BLaER1 (cell line): ENCODE measurements around the gene ELF2.

Experiments
- H3K27ac ChIP-seq: shearing (Covaris generic); formaldehyde crosslinking; 2 replicates; pipeline ENCODE4 v1.8.1; 2022
- H3K27me3 ChIP-seq: shearing (Covaris generic); formaldehyde crosslinking; 2 replicates; pipeline ENCODE4 v1.8.1; 2022
- H3K36me3 ChIP-seq: shearing (Covaris generic); formaldehyde crosslinking; 2 replicates; pipeline ENCODE4 v1.8.1; 2022
- H3K4me1 ChIP-seq: shearing (Covaris generic); formaldehyde crosslinking; 2 replicates; pipeline ENCODE4 v1.8.1; 2022
- H3K4me2 ChIP-seq: shearing (Covaris generic); formaldehyde crosslinking; 2 replicates; pipeline ENCODE4 v1.8.1; 2022
- H3K4me3 ChIP-seq: shearing (Covaris generic); formaldehyde crosslinking; 2 replicates; pipeline ENCODE4 v1.8.1; 2022
- H3K9ac ChIP-seq: shearing (Covaris generic); formaldehyde crosslinking; 2 replicates; pipeline ENCODE4 v1.8.1; 2022
- H3K9me3 ChIP-seq: shearing (Covaris generic); formaldehyde crosslinking; 2 replicates; pipeline ENCODE4 v1.8.1; 2022
- H4K20me1 ChIP-seq: shearing (Covaris generic); formaldehyde crosslinking; 2 replicates; pipeline ENCODE4 v1.8.1; 2022
- Cebpa-rat ChIP-seq: shearing (Covaris generic); IDR thresholded peaks from 2 replicates; pipeline ENCODE4 v1.8.1; 2022

The ELF2 gene

GRCh38 chr4:139189972-139190371 is 13.0 kb upstream of the ELF2 start:
- Histone ChIP-seq H3K4me3 (no peak overlapping the region), H3K4me1 (peaks cover 11% of the 10 kb centered on the region), H3K27ac (no peak overlapping the region), H4K20me1 (no peaks in the 10 kb centered on the region), H3K27me3 (no peaks in the 10 kb centered on the region), H3K4me2 (no peak overlapping the region), H3K9ac (no peak overlapping the region), H3K9me3 (no peaks in the 10 kb centered on the region), H3K36me3 (no peaks in the 10 kb centered on the region)
- TF ChIP-seq Cebpa-rat = no peak

- Histone ChIP-seq H3K9ac (no peak overlapping the region), H3K36me3 (no peaks in the 10 kb centered on the region), H3K4me3 (no peak overlapping the region), H3K4me2 (peak overlapping the region; percentile 39), H4K20me1 (no peaks in the 10 kb centered on the region), H3K4me1 (peaks cover 11% of the 10 kb centered on the region), H3K9me3 (no peaks in the 10 kb centered on the region), H3K27me3 (no peaks in the 10 kb centered on the region), H3K27ac (no peak overlapping the region)
- TF ChIP-seq Cebpa-rat = no peak
These were observed 12.4 kb upstream of the ELF2 start for GRCh38 chr4:139189417-139189749.

- H3K4me3 ChIP-seq = no peak overlapping the region
- no peaks in the 10 kb centered on the region for H4K20me1 ChIP-seq
- H3K9me3 ChIP-seq = no peaks in the 10 kb centered on the region
- H3K36me3 ChIP-seq = no peaks in the 10 kb centered on the region
- no peak overlapping the region for H3K27ac ChIP-seq
- H3K4me2 ChIP-seq = peak overlapping the region; percentile 39
- no peaks in the 10 kb centered on the region for H3K27me3 ChIP-seq
- H3K4me1 ChIP-seq = peaks cover 11% of the 10 kb centered on the region
- no peak overlapping the region for H3K9ac ChIP-seq
- no peak for TF ChIP-seq Cebpa-rat
These were observed 11.8 kb upstream of the ELF2 start for GRCh38 chr4:139188648-139189416.

GRCh38 chr4:139184129-139184528 is 7.1 kb upstream of the ELF2 start:
- no peak overlapping the region for H3K4me2 ChIP-seq
- H3K4me1 ChIP-seq = peaks cover 8% of the 10 kb centered on the region
- no peaks in the 10 kb centered on the region for H4K20me1 ChIP-seq
- no peak for TF ChIP-seq Cebpa-rat
- no peaks in the 10 kb centered on the region for H3K9me3 ChIP-seq
- no peaks in the 10 kb centered on the region for H3K36me3 ChIP-seq
- no peaks in the 10 kb centered on the region for H3K27me3 ChIP-seq
- no peak overlapping the region for H3K4me3 ChIP-seq
- H3K9ac ChIP-seq = no peak overlapping the region
- H3K27ac ChIP-seq = no peak overlapping the region

- H3K36me3 ChIP-seq = no peaks in the 10 kb centered on the region
- peak overlapping the region; percentile 87 for H3K27ac ChIP-seq
- H3K4me1 ChIP-seq = peaks cover 17% of the 10 kb centered on the region
- peaks cover 33% of the 10 kb centered on the region for H4K20me1 ChIP-seq
- H3K4me2 ChIP-seq = peak overlapping the region; percentile 89
- H3K4me3 ChIP-seq = peak overlapping the region; percentile 95
- peaks cover 16% of the 10 kb centered on the region for H3K27me3 ChIP-seq
- peak overlapping the region; percentile 90 for H3K9ac ChIP-seq
- no peak for TF ChIP-seq Cebpa-rat
- H3K9me3 ChIP-seq = no peaks in the 10 kb centered on the region
These were observed 1.0 kb upstream of the ELF2 start for GRCh38 chr4:139177869-139178619.

GRCh38 chr4:139176302-139177048 is 543 bp downstream of the ELF2 start:
- peaks cover 44% of the 10 kb centered on the region for H4K20me1 ChIP-seq
- TF ChIP-seq Cebpa-rat = no peak
- peaks cover 17% of the 10 kb centered on the region for H3K4me1 ChIP-seq
- no peaks in the 10 kb centered on the region for H3K36me3 ChIP-seq
- no peaks in the 10 kb centered on the region for H3K9me3 ChIP-seq
- H3K27me3 ChIP-seq = peaks cover 16% of the 10 kb centered on the region
- peak overlapping the region; percentile 95 for H3K4me2 ChIP-seq
- H3K4me3 ChIP-seq = peak overlapping the region; percentile 95
- H3K9ac ChIP-seq = peak overlapping the region; percentile 90
- H3K27ac ChIP-seq = peak overlapping the region; percentile 88

- Histone ChIP-seq H3K4me3 (peak overlapping the region; percentile 95), H3K4me1 (peaks cover 17% of the 10 kb centered on the region), H3K9me3 (no peaks in the 10 kb centered on the region), H3K27me3 (peaks cover 16% of the 10 kb centered on the region), H4K20me1 (peaks cover 51% of the 10 kb centered on the region), H3K9ac (peak overlapping the region; percentile 90), H3K4me2 (peak overlapping the region; percentile 95), H3K36me3 (no peaks in the 10 kb centered on the region), H3K27ac (peak overlapping the region; percentile 88)
- TF ChIP-seq Cebpa-rat = no peak
These were observed 1.2 kb downstream of the ELF2 start for GRCh38 chr4:139175646-139176301.

GRCh38 chr4:139171876-139172691 is 4.9 kb downstream of the ELF2 start:
- Histone ChIP-seq H3K27me3 (peaks cover 16% of the 10 kb centered on the region), H4K20me1 (peaks cover 74% of the 10 kb centered on the region), H3K4me2 (no peak overlapping the region), H3K4me1 (peaks cover 8% of the 10 kb centered on the region), H3K9ac (no peak overlapping the region), H3K9me3 (no peaks in the 10 kb centered on the region), H3K36me3 (no peaks in the 10 kb centered on the region), H3K4me3 (no peak overlapping the region), H3K27ac (no peak overlapping the region)
- TF ChIP-seq Cebpa-rat = no peak

- TF ChIP-seq Cebpa-rat = no peak
- H3K4me1 ChIP-seq = peaks cover 8% of the 10 kb centered on the region
- H3K27me3 ChIP-seq = peaks cover 13% of the 10 kb centered on the region
- H3K36me3 ChIP-seq = no peaks in the 10 kb centered on the region
- no peak overlapping the region for H3K4me3 ChIP-seq
- H3K27ac ChIP-seq = no peak overlapping the region
- no peak overlapping the region for H3K4me2 ChIP-seq
- H3K9me3 ChIP-seq = no peaks in the 10 kb centered on the region
- peaks cover 71% of the 10 kb centered on the region for H4K20me1 ChIP-seq
- no peak overlapping the region for H3K9ac ChIP-seq
These were observed 6.1 kb downstream of the ELF2 start for GRCh38 chr4:139170932-139171331.
